Stimulated activated CD8-positive, alpha-beta memory T cell treated with anti-CD3 and anti-CD28 coated beads, Interleukin-4, amount 100 ng/mL, for 24 hours (primary cell): Measurements from ENCODE around the gene CDH24.

Source experiments
- DNase-seq: peaks from one replicate; pipeline ENCODE4 v3.0.0-alpha.2; 2020; ENCODE audit warnings: low read depth

Gene CDH24

DNA sequence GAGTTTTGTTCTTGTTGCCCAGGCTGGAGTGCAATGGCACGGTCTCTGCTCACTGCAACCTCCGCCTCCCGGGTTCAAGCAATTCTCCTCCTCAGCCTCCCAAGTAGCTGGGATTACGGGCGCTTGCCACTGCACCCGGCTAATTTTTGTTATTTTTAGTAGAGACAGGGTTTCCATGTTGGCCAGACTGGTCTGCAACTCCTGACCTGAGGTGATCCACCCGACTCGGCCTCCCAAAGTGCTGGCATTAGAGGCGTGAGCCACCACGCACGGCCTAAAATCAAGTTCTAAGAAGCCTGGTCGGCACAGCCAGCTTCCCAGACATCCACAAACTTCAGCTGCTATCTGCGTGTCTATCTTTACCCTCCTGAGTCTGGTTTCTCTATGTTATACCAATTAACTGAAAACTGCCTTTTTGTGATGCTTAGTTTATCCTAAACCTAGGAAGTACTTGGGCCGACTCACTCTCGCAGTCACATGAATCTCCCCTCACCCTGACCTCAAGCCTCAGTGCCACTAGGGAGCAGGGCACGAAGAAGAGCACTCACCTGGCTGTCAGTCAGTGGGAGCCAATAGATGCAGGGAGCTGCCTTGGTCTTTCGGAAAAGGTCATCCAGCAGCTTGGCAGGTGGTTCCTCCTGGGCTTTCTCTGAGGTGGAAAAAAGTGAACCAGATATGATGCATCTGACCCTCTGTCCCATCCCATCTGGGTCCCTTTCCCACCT is 3.4 kb upstream of the CDH24 start:
- no peak for DNase-seq

DNA sequence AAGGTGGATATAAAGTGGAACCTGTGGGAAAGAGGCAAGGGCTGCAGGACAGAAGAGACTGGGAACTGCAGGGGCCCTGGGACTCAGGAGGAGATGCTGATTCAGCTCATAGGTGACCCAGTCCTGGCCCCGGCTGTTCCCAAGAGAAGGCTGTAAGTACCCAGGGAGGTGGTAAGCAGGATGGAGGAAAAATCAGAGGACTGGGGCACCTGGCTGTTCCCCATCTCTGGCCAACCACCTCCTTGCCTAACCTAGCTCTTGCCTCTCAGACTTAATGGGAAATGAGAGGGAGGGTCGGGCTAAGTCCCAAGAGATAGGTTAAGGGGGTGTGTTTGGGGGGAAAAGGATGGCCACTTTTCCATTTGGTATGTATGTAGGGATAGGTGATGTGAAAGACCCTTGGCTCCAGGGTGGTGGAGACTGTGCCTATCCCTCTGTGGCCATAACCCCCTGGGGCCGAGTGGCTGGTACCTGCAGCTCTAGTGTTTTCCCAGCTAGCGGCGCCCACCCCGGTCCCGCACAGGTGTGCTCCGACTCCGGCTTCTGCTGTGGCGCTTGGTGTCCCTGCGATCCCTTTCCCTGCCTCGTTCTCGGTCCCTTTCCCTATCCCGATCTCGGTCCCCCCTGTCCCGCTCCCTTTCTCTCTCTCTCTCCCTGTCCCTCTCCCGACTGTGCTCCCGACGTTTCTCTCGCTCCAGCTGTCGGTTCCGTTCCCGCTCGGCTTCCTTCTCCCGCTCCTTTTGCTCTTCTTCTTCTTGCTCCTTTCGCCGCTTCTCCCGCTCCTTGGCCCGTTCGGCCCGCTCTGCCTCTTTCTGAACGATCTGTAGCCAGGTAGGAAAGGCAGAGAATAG is 1.6 kb upstream of the CDH24 start:
- DNase-seq, result no peak

DNA sequence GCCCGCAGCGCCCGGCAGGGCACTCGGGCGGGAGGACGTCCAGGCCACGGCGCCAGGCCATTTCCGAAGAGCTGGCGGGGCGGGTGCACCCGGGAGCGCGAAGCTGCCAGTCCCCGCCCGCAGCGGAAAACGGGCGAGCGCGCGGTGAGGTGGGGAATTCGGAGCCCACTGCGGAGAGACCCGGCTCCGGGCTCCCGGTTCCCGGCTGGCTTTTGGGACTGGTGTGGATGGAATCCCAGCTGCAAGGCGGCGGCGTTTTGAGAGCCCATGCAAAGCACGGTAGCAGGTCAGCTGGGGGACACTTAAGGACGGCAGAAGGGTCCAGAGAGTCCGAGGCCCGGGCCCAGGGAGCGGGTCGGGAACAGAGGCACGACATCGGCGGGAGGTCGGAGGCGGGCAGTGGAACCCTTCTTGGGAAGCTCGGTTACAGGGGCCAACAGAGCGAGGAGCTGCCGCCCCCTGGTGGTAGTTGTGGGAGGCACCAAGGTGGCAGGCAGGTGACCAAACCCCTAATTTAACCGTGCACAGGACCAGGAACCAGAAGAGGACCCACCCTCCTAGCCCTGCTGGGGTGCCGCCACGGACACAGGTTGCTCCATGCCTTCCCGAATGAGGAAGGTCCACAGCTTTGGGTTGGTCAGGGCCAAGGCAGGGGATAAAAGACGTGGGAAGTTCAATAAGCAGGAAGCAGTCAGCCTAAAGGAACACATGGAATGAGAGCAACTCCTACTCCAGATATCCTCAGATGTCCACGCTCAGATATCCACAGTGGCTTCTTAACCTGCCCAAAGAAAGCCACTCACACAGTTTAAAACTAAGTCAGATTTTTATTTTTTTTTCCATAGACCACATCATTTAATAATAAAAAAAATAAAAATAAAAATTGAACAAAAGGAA is 685 bp upstream of the CDH24 start:
- DNase-seq, result peak; percentile 82

DNA sequence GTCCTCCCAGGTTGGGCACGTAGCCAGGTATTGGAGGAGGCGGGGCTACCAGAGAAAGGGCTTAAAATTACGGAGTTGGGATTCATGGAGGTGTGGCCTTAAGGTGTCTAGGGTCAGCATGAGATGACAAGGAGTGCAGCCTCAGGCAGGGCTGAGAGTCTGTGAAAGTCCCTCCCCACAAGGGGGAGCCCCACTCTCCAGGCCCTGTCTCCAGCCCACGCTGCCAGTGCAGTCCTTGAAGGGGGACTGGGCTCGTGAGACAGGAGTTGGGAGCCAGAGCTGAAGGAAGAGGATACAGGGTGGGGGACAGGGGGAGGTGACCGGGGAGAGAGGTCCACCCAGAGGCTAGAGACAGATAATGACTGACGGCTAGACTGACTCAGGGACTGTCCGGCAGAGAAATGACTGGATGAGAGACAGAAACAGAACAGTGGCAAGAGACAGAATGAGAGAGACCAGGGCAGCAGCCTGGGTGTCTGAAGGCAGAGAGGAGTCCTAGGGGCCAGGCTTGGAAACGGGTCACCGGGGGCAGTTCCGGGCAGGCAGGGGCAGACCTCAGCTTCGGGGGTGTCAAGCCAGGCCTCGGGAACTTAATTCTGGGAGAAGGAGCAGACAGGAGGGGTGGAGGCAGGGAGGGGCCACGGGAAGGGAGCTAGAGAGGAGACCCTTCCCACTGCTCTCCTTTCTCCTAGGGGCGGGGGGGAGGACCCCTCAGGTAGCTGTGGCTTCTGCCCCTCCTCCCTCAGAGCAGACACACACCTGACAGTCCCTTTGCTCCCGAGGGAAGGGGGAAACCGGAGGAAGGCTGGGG is 970 bp downstream of the CDH24 start:
- peak; percentile 39 for DNase-seq

DNA sequence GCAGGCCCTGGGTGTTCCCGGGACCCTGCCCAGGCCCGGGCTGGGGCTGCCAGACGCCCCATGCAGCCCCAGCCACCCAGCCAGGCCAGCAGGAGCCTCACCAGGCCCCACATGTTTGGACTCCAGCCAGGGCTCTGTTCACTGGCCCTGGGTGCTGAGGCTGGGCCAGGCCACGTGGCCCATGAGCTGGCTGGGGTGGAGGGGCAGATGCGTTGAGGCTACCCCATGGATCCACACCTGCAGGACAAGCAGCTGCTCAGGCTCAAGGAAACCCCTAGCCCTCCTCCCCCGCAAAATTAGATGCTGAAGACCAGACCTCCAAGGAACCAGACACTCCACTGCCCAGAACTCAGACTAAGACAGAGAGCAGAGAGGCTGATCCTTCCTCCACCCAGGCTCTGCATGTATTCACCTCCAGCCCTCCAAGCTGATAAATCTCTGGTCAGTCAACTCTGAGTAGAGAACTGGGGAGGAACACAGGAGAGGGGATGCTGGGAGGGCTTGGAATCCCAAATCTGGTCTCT is 1.6 kb downstream of the CDH24 start:
- DNase-seq, result no peak

DNA sequence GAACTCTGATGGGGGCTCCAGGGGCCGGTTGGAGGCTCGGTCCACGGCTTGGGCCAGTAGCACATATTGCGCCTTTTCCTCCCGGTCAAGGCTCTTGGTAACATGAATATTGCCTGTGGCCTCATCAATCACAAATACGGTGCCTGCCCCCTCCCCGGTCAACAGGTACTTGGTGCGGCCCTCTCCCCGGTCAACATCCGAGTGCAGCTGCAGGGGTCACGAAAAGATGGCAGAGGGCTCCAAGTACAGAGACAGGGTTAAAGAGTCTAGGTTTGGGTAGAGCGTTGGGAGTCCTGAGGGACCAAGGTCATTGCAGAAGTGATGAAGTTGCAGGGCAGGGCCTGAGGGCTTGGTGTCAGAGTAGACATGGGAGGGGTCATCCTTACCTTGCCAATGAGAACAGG is 2.2 kb downstream of the CDH24 start:
- DNase-seq, result no peak

DNA sequence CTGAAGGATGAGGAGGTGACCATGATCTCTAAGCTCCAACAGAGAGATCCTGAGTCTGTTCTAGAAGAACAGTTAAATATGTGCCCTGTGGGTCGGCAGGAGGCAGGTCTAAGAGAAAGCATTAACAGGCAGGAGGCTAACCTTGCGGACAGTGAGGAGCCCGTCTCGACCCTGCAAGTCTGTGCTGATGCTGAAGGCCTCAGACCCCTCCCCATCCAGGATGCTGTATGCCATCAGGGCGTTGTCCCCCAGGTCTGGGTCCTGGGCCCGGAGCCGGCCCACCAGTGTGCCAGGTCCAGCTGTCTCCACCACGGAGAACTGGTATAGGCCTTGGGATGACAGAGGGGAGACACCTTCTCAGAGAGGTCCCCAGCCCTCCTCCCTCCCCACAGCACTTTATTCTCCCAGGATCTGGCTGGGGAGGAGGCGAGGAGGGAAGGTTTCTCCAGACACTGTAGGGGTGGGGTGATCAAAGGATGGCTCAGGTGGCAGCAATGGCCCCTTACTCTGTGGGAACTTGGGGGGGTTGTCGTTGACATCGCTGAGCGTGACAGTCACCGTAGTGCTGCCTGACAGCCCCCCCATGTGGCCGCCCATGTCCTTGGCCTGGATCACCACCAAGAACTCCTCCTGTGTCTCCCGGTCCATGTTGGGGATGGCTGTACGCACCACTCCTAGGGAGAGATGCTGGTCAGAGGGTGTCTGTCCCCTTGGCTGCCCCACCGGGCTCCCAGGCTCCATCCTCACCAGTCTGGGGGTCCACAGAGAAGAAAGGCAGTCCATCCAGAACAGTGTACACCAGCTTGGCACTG is 3.1 kb downstream of the CDH24 start:
- no peak for DNase-seq

DNA sequence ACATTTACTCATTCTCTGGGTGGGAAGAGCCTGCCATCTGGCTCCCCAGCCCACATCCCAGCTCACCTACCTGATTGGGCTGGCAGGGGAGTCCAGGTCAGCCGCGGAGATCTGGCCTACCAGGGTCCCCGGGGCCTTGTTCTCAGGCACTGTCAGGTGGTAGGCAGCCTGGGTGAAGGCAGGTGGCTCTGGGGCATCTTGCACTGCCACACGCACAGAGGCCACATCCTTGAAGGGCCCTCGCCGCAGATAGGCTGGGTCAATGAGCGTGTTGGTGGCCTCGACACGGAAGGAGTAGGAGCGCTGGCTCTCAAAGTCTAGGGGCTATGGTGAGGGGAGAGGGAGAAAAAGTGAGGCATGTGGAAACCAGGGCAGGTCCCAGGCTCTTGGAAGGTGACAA is 3.9 kb downstream of the CDH24 start:
- no peak for DNase-seq

DNA sequence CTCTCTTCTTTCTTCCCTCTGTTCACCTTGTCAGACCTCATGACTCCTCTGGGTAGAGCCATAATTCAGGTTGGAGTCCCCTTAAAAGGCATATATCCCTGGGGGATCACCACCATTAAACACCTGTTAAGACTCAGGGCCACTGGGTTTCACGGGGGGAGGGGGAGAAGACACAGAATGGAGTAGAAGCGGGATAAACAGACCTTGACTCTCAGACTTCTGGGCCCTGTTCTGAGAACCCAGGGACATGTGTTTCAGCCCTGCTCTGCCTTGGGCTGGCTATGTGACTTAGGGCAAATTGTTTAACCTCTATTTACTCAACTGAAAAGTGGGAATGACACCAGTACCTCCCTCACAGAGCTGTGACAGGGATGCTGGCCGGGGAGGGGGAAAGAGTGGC is 4.6 kb downstream of the CDH24 start:
- DNase-seq, result no peak

DNA sequence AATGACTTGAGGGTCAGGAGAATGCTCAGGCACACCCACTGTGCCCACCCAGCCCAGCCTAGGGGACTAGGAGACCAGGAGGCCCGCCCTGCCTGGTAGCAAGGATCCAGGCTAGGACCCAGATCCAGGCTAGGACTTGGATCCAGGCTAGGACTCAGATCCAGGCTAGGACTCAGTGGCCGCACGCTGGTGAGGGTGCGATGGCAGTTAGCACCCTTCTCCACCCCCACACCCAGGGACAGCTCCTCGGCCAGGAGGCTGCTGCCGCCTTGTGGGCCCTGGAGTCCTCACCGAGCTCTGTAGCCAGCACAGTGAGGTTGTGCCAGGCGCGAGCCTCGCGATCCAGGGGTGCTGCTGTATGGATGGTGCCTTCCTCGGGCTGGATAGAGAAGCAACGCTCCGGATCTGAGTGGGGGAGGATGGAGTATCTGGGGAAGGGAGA is 5.1 kb downstream of the CDH24 start:
- no peak for DNase-seq

DNA sequence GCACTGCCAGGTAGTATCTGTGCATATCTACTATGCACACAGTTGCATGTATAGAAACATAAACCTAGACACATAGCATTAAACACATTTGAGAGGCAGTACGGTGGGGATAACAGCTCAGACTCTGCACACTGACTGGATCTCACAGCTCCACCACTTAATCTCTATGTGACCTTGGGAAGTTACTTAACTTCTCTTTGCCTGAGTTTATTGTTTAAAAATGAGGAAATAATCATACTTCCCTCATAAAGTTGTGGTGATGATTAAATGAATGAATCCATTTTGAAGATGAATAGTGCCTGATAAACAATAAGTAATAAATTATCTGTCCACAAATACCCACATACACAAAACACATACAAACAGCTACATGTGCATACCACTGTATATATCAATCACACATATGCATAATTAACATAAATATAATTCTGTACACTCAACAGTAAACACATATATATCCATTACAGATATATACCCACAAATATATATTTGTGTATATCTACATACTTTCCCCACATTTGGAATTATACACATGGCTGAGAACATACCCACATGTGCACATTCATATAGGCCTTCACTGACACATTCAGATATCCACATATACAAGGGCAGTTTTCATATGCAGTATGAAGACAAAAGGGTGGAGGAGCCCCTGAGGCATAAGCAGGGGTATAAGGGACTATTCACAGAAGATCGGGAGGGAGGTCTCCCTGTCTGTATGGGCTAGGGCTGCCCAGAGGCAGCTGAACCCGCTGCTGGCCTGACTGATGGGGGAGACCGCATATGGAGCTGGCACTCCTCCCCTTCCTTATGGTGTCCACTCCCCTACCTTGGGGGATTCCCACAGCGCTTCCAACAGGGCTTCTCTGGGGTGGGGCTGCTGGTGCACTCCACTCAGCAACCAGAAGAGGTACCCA is 5.9 kb downstream of the CDH24 start:
- no peak for DNase-seq

DNA sequence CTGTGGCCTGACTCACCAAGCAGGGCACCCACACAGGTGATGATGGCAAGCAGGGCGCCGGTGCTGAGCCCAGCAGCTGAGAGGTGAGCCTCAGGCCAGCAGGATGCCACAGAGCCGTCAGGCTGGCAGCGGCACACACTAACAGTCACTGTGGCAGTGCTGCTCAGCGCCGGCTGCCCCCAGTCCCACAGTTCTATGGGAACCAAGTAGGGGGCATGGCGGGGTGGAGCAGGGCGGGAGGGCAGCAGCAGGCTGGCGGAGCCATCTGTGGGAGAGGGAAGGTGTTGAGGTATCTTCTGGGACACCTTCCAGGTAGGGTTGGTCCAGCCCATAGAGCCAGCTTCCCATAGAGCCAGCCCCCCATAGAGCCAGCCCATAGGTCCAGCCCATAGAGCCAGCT is 8.3 kb downstream of the CDH24 start:
- DNase-seq, result no peak

DNA sequence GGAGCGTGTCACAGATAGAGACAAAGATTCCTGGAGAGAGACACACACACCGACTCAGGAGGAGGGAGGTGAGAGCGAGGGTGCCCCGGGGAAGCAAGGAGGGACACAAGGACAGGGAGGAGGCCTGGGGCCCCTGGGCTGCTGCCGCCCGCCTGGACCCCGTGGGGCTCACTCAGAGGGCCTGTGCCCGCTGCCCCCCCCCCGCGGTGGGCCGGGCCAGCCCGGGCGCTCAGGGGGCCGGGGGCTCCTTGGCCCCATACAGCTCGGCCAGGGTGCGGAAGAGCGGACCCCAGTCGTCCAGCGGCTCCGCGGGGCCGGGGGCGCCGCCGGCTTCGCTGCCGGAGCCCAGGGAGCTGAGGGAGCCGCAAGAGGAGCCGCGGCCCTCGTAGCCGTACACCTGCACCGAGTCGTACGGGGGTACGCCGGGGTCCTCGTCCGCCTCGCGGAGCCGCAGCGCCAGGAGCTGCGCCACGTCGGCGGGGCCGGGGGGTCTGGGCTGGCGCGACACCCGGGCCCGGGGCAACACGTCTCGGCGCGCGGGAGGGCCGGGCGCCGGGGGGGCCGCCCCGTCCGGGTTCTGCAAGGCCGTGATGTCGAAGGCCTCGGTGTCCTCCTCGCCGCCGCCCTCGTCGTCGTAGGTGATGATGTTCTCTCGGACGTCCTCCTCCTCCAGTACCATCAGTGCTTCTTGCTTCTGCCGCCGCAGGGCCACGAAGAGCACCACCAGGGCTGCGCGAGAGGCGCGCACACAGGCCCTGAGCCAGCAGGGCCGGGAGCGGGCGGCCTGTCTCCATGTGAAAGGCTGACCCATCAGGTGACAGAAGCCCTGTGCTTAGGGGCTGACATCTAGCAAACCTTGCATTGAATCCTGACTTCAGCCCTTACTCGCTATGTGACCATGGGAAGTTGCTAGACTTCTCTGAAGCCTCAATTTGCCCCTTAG is 9.3 kb downstream of the CDH24 start:
- DNase-seq, result no peak

DNA sequence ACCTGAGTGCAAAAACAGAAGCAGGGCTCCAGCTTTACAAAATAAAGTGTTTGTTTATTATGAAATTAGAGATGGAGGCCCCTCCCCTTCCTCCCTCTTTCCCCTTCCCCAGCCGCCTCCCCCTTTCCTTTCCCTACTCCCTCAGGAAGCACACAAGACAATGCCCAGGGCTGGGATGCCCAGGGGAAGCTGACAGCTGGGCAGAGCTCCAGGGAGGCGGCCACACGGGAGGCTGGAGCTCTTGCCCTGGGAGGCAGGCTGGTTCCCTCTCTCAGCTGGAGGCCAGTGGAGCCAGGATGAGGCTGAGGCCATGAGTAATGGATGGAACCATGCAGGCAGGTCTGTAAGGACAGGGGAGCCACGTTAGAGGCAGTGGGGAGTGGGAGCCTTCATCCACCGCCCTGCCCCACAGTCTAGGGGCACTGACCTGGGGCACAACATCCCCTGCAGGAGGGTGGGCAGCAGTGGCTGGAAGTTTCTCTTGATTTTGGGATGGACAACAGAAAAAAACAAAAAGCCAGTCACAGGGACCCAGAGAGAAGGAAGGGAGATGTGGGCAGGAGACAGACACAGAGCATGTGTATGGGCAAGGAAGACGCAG is 10.2 kb downstream of the CDH24 start:
- DNase-seq, result no peak

DNA sequence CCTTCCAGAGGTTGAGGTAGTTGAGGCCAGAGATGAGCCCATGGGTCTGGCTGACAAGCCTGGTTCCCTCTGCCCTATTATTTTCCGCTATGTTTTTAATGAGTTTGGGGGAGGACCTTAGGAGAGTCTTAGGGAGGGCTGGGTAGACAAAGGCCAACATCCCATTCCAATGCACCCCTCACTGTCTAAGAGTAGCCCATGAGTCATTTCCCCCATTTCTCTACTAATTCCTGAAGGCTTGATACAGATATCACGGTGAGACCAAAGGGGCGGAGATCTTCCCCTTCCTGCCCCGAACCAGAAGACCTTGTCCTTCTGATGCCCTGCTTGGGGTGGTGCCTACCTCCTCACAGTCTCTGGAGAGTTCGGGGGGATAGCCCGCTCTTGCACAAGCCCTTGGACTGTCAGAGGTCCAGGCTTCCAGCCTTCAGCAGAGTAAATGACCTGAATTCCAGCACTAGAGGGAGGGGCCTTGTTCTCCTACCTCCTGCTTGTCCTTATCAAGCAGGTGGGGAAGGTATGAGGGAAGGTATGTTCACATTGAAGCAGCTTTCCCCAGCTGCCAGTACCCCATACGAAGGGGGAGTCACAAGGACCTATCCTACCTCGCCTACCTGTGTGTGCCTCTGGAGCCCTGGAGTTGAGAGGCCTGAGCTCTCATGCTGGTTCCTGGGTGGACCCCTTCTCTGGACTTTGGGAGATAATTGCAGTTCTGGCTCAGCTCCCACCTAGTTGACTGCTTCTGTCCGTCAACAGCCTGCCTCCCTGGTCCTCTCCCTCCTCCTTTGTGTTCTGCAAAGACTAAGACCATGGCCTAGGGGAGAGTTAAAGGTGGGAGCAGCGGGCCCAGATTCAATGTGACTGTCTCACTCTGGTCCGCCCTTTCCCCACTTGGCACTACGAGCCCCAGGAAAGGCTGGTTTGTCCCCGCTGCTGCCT is 11.6 kb downstream of the CDH24 start:
- DNase-seq, result no peak

DNA sequence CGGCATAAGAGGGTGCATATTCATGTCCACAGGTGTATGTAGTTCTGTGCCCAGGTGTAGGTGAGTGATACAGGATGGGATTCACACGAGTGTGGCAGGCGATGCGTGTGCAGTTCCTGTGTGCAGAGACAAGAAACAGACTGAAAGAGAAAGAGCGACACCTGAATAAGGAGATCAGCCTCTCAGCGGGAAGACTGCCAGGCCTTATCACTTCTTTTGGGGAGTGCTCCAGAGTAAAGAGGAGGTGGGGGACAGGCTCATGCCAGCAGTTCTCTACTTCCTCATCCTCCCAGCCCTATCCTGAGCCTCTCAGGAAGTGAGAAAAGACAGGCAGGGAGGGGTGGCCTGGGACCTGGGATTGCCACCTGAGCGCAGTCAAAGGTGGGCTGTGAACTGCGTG is 12.5 kb downstream of the CDH24 start:
- no peak for DNase-seq

DNA sequence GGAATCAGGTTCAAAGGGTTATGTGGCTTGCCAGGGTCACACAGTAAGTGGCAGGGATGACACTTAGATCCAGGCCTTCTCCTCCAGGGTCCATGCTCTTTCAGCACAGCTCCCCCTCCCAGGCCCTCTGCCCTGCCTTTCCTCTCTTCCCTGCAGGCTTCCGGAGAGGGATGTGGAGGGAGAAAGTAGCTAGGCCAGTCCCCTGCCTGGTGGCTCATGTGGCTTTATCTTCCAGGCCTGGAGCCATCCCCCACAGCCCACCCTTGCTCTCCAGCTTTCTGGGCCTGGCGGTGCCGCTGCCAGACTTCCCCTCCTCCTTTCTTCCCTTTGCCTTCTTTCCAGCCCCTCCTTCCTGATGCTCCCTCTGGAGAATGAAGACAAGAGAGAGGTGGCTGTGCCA is 13.6 kb downstream of the CDH24 start:
- DNase-seq, result no peak
